RWPE1 (cell line): Measurements from ENCODE around the gene AVPI1.
"Not testable (repeated sequence)": the region's sequence is repeated elsewhere in the genome, so short reads cannot be mapped to it uniquely, and the experiment has no call there.

ENCODE experiments used
- CTCF ChIA-PET: fragments of 350-600 bp; sonication (Branson Sonifier 250); formaldehyde crosslinking; extraction: SDS; loops from one replicate; lab custom pipeline; 2021; lab: Yijun Ruan, JAX
- POLR2A ChIA-PET: fragments of 400-600 bp; formaldehyde crosslinking; extraction: SDS; loops from one replicate; lab custom pipeline; 2020; ENCODE audit warnings: antibody characterized with exemption; ENCODE audit not compliant: low non-redundant PET; lab: Yijun Ruan, JAX
- DNase-seq: peaks from one replicate; pipeline ENCODE4 v3.0.0; 2012; ENCODE audit warnings: low spot score
- H3K27ac ChIP-seq: fragments of 450-650 bp; 2 replicates; pipeline ENCODE4 v1.5.1; 2017
- CTCF ChIP-seq: fragments of 450-650 bp; conservative IDR thresholded peaks from 2 replicates; pipeline ENCODE4 v1.5.1; 2017; ENCODE audit warnings: low read depth, mild to moderate bottlenecking

The AVPI1 gene

GRCh38 chr10:97686301-97686961, 610 bp downstream of the AVPI1 start:
- H3K27ac ChIP-seq = peak overlapping the region; percentile 96
- no peak for DNase-seq
- TF ChIP-seq CTCF = no peak
- ChIA-PET POLR2A (interaction anchor here (0.6 to 1.6 kb wide), 7 partner anchors 13 to 220 kb away, joined by 3 to 15 read pairs (median 5); partner anchors contain the start of genes MARVELD1 and ZFYVE27), CTCF (interaction anchor here (1.0 to 2.8 kb wide), 8 partner anchors 10 to 46 kb away, joined by 3 to 18 read pairs (median 5); partner anchors contain the start of gene MARVELD1)

GRCh38 chr10:97685395-97685958, 1.6 kb downstream of the AVPI1 start:
- peak; percentile 74 for DNase-seq
- ChIA-PET CTCF (interaction anchor here (0.6 to 2.8 kb wide), 6 partner anchors 9 to 47 kb away, joined by 3 to 18 read pairs (median 4); partner anchors contain the start of gene MARVELD1), POLR2A (no interaction called here)

GRCh38 chr10:97684866-97685394, 2.1 kb downstream of the AVPI1 start:
- no peak for DNase-seq
- H3K27ac ChIP-seq = peak overlapping the region; percentile 96
- TF ChIP-seq CTCF = no peak
- CTCF ChIA-PET = interaction anchor here (0.6 to 2.8 kb wide), 2 partner anchors 8 to 13 kb away, joined by 3 to 18 read pairs; no protein-coding TSS in a partner anchor
- POLR2A ChIA-PET = no interaction called here

More at GRCh38 chr10:97685395-97685958, 1.6 kb downstream of the AVPI1 start:
- peak; percentile 60 for TF ChIP-seq CTCF
- peak overlapping the region; percentile 96 for H3K27ac ChIP-seq

- DNase-seq = not testable (repeated sequence)
- H3K27ac ChIP-seq = peak overlapping the region; percentile 91
- CTCF ChIA-PET = interaction anchor here (0.8 to 1.3 kb wide), 4 partner anchors 17 to 47 kb away, joined by 3 to 7 read pairs (median 6); partner anchors contain the start of gene MARVELD1
- POLR2A ChIA-PET = interaction anchor here (0.6 to 1.2 kb wide), 3 partner anchors 22 to 35 kb away, joined by 3 to 7 read pairs (median 6); partner anchors contain the start of gene MARVELD1
Measured at GRCh38 chr10:97684368-97684713, 2.7 kb downstream of the AVPI1 start.

GRCh38 chr10:97683556-97684367, 3.3 kb downstream of the AVPI1 start:
- no peak for DNase-seq
- no peak for TF ChIP-seq CTCF
- ChIA-PET POLR2A (interaction anchor here (0.6 to 1.2 kb wide), 6 partner anchors 21 to 223 kb away, joined by 3 to 7 read pairs (median 4); partner anchors contain the start of gene MARVELD1), CTCF (interaction anchor here (0.6 to 1.3 kb wide), 5 partner anchors 18 to 48 kb away, joined by 3 to 7 read pairs (median 6); partner anchors contain the start of gene MARVELD1)
- peak overlapping the region; percentile 91 for H3K27ac ChIP-seq

GRCh38 chr10:97682042-97682441, 5.0 kb downstream of the AVPI1 start:
- peak overlapping the region; percentile 64 for H3K27ac ChIP-seq
- ChIA-PET CTCF (interaction anchor here (0.9 to 1.0 kb wide), 2 partner anchors 34 to 48 kb away, joined by 3 read pairs; no protein-coding TSS in a partner anchor), POLR2A (no interaction called here)
- TF ChIP-seq CTCF = no peak
- no peak for DNase-seq
